Nephron progenitor cell (in vitro differentiated cells): Measurements from ENCODE around the gene MAP3K5.

Experiments
- DNase-seq: peaks from one replicate; pipeline ENCODE4 v3.0.0; 2021
- H3K27ac Mint-ChIP-seq: 2 replicates; pipeline ENCODE4 v1.8.0; 2021; ENCODE audit warnings: mild to moderate bottlenecking, moderate library complexity, mixed read lengths
- H3K27me3 Mint-ChIP-seq: 2 replicates; pipeline ENCODE4 v1.8.0; 2021; ENCODE audit warnings: mild to moderate bottlenecking, low read depth, mixed read lengths; ENCODE audit not compliant: poor library complexity
- H3K36me3 Mint-ChIP-seq: 2 replicates; pipeline ENCODE4 v1.8.0; 2021; ENCODE audit warnings: low read depth, mixed read lengths
- H3K4me1 Mint-ChIP-seq: 2 replicates; pipeline ENCODE4 v1.8.0; 2021; ENCODE audit warnings: mixed read lengths
- H3K4me3 Mint-ChIP-seq: 2 replicates; pipeline ENCODE4 v1.8.0; 2021; ENCODE audit warnings: mild to moderate bottlenecking, moderate library complexity, mixed read lengths
- H3K9me3 Mint-ChIP-seq: 2 replicates; pipeline ENCODE4 v1.8.0; 2021; ENCODE audit warnings: mild to moderate bottlenecking, moderate library complexity, mixed read lengths
- TF ChIP-seq, protein P1 (sequence below): fragments of 200-600 bp; sonication (generic); IDR thresholded peaks from 2 replicates; pipeline ENCODE4 v1.5.0; 2021; ENCODE audit warnings: antibody characterized with exemption

Gene MAP3K5

DNA sequence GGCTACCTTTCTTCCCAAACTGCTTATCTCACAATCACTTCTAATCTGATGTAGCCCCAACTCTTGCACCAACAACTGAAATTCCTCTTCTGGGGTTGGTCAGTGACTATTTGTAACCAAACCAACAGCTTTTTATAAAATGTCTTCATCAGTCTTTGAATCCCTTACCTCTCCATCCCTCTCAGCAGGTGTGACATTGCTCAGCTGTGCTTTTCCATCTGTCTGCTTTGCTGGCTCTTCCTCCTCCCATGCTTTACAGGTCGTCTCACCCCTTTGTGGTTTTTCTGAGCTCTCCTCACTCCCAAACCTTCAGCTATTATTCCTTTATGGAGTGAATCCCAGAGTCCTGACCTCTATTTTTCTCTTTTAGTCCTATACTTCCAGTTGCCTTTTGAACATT lies 248.0 kb downstream of the MAP3K5 start:
- TF ChIP-seq, protein P1, sequence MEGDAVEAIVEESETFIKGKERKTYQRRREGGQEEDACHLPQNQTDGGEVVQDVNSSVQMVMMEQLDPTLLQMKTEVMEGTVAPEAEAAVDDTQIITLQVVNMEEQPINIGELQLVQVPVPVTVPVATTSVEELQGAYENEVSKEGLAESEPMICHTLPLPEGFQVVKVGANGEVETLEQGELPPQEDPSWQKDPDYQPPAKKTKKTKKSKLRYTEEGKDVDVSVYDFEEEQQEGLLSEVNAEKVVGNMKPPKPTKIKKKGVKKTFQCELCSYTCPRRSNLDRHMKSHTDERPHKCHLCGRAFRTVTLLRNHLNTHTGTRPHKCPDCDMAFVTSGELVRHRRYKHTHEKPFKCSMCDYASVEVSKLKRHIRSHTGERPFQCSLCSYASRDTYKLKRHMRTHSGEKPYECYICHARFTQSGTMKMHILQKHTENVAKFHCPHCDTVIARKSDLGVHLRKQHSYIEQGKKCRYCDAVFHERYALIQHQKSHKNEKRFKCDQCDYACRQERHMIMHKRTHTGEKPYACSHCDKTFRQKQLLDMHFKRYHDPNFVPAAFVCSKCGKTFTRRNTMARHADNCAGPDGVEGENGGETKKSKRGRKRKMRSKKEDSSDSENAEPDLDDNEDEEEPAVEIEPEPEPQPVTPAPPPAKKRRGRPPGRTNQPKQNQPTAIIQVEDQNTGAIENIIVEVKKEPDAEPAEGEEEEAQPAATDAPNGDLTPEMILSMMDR, result no peak
- no peak for DNase-seq
- H3K4me3 Mint-ChIP-seq, result no peak overlapping the region
- H3K27me3 Mint-ChIP-seq, result peaks cover 65% of the 10 kb centered on the region
- H3K36me3 Mint-ChIP-seq, result no peaks in the 10 kb centered on the region
- H3K9me3 Mint-ChIP-seq, result no peaks in the 10 kb centered on the region
- peaks cover 26% of the 10 kb centered on the region for H3K4me1 Mint-ChIP-seq
- no peak overlapping the region for H3K27ac Mint-ChIP-seq

DNA sequence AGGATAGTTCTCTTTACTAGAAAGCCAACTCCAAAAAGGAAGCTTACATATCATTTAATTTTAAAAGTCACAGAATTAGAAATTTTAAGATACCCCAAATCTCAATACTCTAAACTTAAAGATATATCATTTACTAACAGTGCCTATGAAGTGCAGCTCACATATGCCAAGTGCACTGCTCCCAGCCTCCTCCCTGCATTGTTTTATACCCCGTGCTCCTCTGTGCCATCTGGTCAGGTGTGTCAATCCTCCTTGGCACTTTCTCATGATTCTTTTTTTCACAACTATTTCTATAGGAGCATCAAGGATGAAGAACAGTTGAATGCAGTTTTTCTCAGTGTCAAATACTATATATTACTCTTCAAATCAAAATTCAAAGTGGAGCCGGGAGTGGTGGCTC lies 250.9 kb downstream of the MAP3K5 start:
- Mint-ChIP-seq H3K36me3 (no peaks in the 10 kb centered on the region), H3K27ac (no peak overlapping the region), H3K4me3 (no peak overlapping the region), H3K27me3 (peaks cover 42% of the 10 kb centered on the region), H3K9me3 (no peaks in the 10 kb centered on the region), H3K4me1 (peaks cover 22% of the 10 kb centered on the region)
- TF ChIP-seq, protein P1, result no peak
- no peak for DNase-seq

GRCh38 chr6:136539967-136540652 lies 252.2 kb downstream of the MAP3K5 start:
- no peak for DNase-seq
- TF ChIP-seq, protein P1, result no peak
- H3K9me3 Mint-ChIP-seq, result no peaks in the 10 kb centered on the region
- H3K36me3 Mint-ChIP-seq, result no peaks in the 10 kb centered on the region
- peak overlapping the region; percentile 24 for H3K4me3 Mint-ChIP-seq
- peaks cover 20% of the 10 kb centered on the region for H3K4me1 Mint-ChIP-seq
- H3K27ac Mint-ChIP-seq, result peak overlapping the region; percentile 90
- H3K27me3 Mint-ChIP-seq, result peaks cover 30% of the 10 kb centered on the region

DNA sequence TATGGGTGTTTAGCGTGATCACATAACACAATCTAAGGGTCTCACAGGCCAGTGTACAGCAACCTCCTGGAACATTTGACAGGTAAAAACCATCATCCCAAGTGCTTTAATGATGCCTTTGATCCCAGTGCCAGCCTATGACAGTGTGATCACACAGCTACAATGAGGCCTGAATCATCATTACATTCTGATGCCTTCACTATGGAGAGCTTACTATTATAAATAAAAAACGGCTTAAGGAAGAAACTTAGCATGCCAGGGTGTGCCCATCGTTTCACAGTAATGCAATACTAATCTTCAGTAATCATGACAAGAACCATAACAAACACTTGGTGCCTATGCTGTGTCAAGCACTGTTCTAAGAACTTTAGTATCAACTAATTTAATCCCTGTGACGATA lies 253.4 kb downstream of the MAP3K5 start:
- TF ChIP-seq, protein P1, result no peak
- H3K36me3 Mint-ChIP-seq, result no peaks in the 10 kb centered on the region
- no peak for DNase-seq
- H3K4me3 Mint-ChIP-seq, result no peak overlapping the region
- H3K9me3 Mint-ChIP-seq, result no peaks in the 10 kb centered on the region
- peaks cover 17% of the 10 kb centered on the region for H3K27me3 Mint-ChIP-seq
- H3K4me1 Mint-ChIP-seq, result peaks cover 20% of the 10 kb centered on the region
- H3K27ac Mint-ChIP-seq, result no peak overlapping the region

DNA sequence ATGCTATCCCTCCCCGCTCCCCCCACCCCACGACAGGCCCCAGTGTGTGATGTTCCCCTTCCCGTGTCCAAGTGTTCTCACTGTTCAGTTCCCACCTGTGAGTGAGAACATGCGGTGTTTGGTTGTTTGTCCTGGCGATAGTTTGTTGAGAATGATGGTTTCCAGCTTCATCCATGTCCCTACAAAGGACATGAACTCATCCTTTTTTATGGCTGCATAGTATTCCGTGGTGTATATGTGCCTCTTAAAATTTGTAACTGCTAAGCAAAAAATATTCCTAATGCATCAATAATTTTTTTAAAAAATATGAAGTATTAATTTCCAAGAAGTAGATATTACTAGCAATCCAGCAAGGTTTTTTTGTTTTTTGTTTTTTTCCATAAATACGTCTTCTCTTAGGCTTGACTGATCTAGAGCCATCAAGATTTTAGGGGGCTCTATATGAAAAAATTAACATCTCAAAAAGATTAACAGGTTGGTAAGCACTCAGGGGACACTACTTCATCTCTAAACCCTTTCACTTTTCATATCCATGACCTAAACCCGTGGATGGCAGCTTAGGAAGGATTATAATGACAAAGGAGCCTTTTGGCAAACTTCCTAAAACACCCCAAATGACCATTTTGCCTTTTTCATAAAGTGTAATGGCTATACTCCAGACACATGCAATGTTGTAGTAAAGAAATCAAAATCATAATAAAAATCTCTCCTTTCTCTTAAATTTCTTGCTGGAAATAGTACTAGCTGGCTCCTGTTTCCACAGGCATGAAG lies 256.2 kb downstream of the MAP3K5 start:
- no peak overlapping the region for H3K27ac Mint-ChIP-seq
- no peak overlapping the region for H3K4me3 Mint-ChIP-seq
- peaks cover 24% of the 10 kb centered on the region for H3K4me1 Mint-ChIP-seq
- peaks cover 14% of the 10 kb centered on the region for H3K27me3 Mint-ChIP-seq
- TF ChIP-seq, protein P1, result no peak
- DNase-seq, result no peak
- H3K9me3 Mint-ChIP-seq, result no peaks in the 10 kb centered on the region
- no peaks in the 10 kb centered on the region for H3K36me3 Mint-ChIP-seq
